IMR-90 (cell line): ENCODE data around the gene MRM2. TPM values are rescaled to one million over a fixed set of nuclear protein-coding genes. Genes with fewer than 3 reads are reported as not detected.
A peak's percentile ranks its signal among the peaks of the same experiment; 100 is the strongest.

ENCODE experiments used
- ATAC-seq: fragments of 200-7000 bp; cut with Tn5 transposase; 2 replicates; pipeline ENCODE4 v1.9.1; 2020; ENCODE audit warnings: low read depth, mild to moderate bottlenecking, moderate library complexity
- BruUV-seq: library from RNA; stranded (reverse); fragments of 400-500 nt; replicated peaks from 2 replicates; lab custom pipeline; 2021; lab: Mats Ljungman, UMichigan
- CTCF ChIA-PET: fragments of 300-600 bp; formaldehyde crosslinking; extraction: SDS; loops from one replicate; lab custom pipeline; 2021; ENCODE audit warnings: antibody characterized with exemption; lab: Yijun Ruan, JAX
- POLR2A ChIA-PET: fragments of 300-600 bp; sonication (Branson Sonifier 250); formaldehyde crosslinking; loops from one replicate; lab custom pipeline; 2022; ENCODE audit warnings: antibody characterized with exemption; ENCODE audit not compliant: unreplicated experiment; lab: Charles Lee
- DNase-seq: peaks from one replicate; pipeline ENCODE4 v3.0.0; 2013
- H2AFZ ChIP-seq: replicated peaks from 2 replicates; pipeline ENCODE3; 2013; ENCODE audit warnings: low read length, mild to moderate bottlenecking; ENCODE audit not compliant: poor library complexity
- H2AK5ac ChIP-seq: 2 replicates; pipeline ENCODE4 v1.6.1; 2013; ENCODE audit warnings: low read depth, low read length, inconsistent platforms
- H2AK9ac ChIP-seq: replicated peaks from 2 replicates; pipeline ENCODE3; 2013; ENCODE audit warnings: mild to moderate bottlenecking, low read depth, low read length, moderate library complexity; ENCODE audit not compliant: poor library complexity
- H2BK120ac ChIP-seq: 2 replicates; pipeline ENCODE4 v1.6.1; 2013; ENCODE audit warnings: low read depth, low read length, inconsistent platforms
- H2BK15ac ChIP-seq: 3 replicates; pipeline ENCODE4 v1.6.1; 2013; ENCODE audit warnings: low read depth, low read length, inconsistent platforms
- H2BK20ac ChIP-seq: 2 replicates; pipeline ENCODE4 v1.6.1; 2013; ENCODE audit warnings: low read depth, mild to moderate bottlenecking, inconsistent platforms, low read length, moderate library complexity
- H2BK5ac ChIP-seq: 2 replicates; pipeline ENCODE4 v1.6.1; 2013; ENCODE audit warnings: mild to moderate bottlenecking, low read depth, low read length, inconsistent platforms; ENCODE audit not compliant: poor library complexity, severe bottlenecking
- H3K14ac ChIP-seq: replicated peaks from 2 replicates; pipeline ENCODE4 v1.6.1; 2013; ENCODE audit warnings: low read depth, low read length, inconsistent platforms
- H3K18ac ChIP-seq: 2 replicates; pipeline ENCODE4 v1.6.1; 2013; ENCODE audit warnings: low read depth, low read length, control low read depth
- H3K23ac ChIP-seq: 2 replicates; pipeline ENCODE4 v1.6.1; 2013; ENCODE audit warnings: low read depth, low read length, inconsistent platforms
- H3K27ac ChIP-seq: 2 replicates; pipeline ENCODE4 v1.5.1; 2013; ENCODE audit warnings: mild to moderate bottlenecking, control low read depth, low read length; ENCODE audit not compliant: insufficient read depth
- H3K27me3 ChIP-seq: 2 replicates; pipeline ENCODE4 v1.6.1; 2013; ENCODE audit warnings: low read length; ENCODE audit not compliant: control insufficient read depth, insufficient read depth
- H3K36me3 ChIP-seq: 2 replicates; pipeline ENCODE4 v1.6.1; 2013; ENCODE audit warnings: low read length, mixed read lengths; ENCODE audit not compliant: control insufficient read depth, insufficient read depth
- H3K4ac ChIP-seq: 2 replicates; pipeline ENCODE4 v1.6.1; 2013; ENCODE audit warnings: low read depth, low read length, inconsistent platforms
- H3K4me1 ChIP-seq: 2 replicates; pipeline ENCODE4 v1.6.1; 2013; ENCODE audit warnings: low read length, mixed read lengths; ENCODE audit not compliant: control insufficient read depth, insufficient read depth
- H3K4me2 ChIP-seq: 2 replicates; pipeline ENCODE4 v1.6.1; 2013; ENCODE audit warnings: low read depth, mild to moderate bottlenecking, control low read depth, low read length, moderate library complexity
- H3K4me3 ChIP-seq: 2 replicates; pipeline ENCODE4 v1.5.1; 2013; ENCODE audit warnings: low read depth, mild to moderate bottlenecking, control low read depth, low read length, moderate library complexity; ENCODE audit not compliant: insufficient read depth
- H3K56ac ChIP-seq: 2 replicates; pipeline ENCODE4 v1.6.1; 2013; ENCODE audit warnings: low read length, inconsistent platforms; ENCODE audit not compliant: insufficient read depth; ENCODE audit errors: extremely low read depth
- H3K79me1 ChIP-seq, 2 experiments: 2 replicates each; pipeline ENCODE4 v1.6.1; 2013; ENCODE audit warnings: low read length in 2 of 2, inconsistent platforms in 1 of 2, low read depth in 1 of 2
- H3K9ac ChIP-seq: 2 replicates; pipeline ENCODE4 v1.6.1; 2013; ENCODE audit warnings: low read depth, low read length, control low read depth
- H3K9me1 ChIP-seq: 2 replicates; pipeline ENCODE4 v1.6.1; 2013; ENCODE audit warnings: low read length, inconsistent platforms; ENCODE audit not compliant: insufficient read depth
- H3K9me3 ChIP-seq: 2 replicates; pipeline ENCODE4 v1.6.1; 2013; ENCODE audit warnings: low read length; ENCODE audit not compliant: control insufficient read depth, insufficient read depth
- H4K20me1 ChIP-seq: 2 replicates; pipeline ENCODE4 v1.6.1; 2013; ENCODE audit warnings: low read length, inconsistent platforms; ENCODE audit not compliant: insufficient read depth
- H4K5ac ChIP-seq: 2 replicates; pipeline ENCODE4 v1.6.1; 2013; ENCODE audit warnings: mild to moderate bottlenecking, low read depth, low read length, control low read depth
- H4K8ac ChIP-seq, 2 experiments: 2 replicates each; pipeline ENCODE4 v1.6.1; 2013; ENCODE audit warnings: low read depth in 2 of 2, low read length in 2 of 2, control low read depth in 1 of 2, inconsistent platforms in 1 of 2
- H4K91ac ChIP-seq: 2 replicates; pipeline ENCODE4 v1.6.1; 2013; ENCODE audit warnings: low read depth, low read length, inconsistent platforms; ENCODE audit not compliant: insufficient read depth
- BHLHE40 ChIP-seq: fragments of 150-350 bp; IDR thresholded peaks from 2 replicates; pipeline ENCODE4 v1.6.1; 2016; ENCODE audit warnings: mild to moderate bottlenecking, low read depth, low read length
- CEBPB ChIP-seq: IDR thresholded peaks from 2 replicates; pipeline ENCODE4 v1.6.1; 2012; ENCODE audit warnings: low read depth, low read length, improper control_type of control experiment
- CHD1 ChIP-seq: IDR thresholded peaks from 2 replicates; pipeline ENCODE4 v1.6.1; 2012; ENCODE audit warnings: low read depth, low read length, improper control_type of control experiment
- FOS ChIP-seq: fragments of 150-350 bp; IDR thresholded peaks from 2 replicates; pipeline ENCODE4 v1.6.1; 2016; ENCODE audit warnings: low read depth, low read length
- MAFK ChIP-seq: IDR thresholded peaks from 2 replicates; pipeline ENCODE4 v1.6.1; 2012; ENCODE audit warnings: low read depth, low read length, improper control_type of control experiment
- MAZ ChIP-seq: IDR thresholded peaks from 2 replicates; pipeline ENCODE4 v1.6.1; 2012; ENCODE audit warnings: low read depth, mild to moderate bottlenecking, low read length, improper control_type of control experiment, moderate library complexity, borderline replicate concordance
- MXI1 ChIP-seq: IDR thresholded peaks from 2 replicates; pipeline ENCODE4 v1.6.1; 2012; ENCODE audit warnings: low read depth, mild to moderate bottlenecking, low read length, moderate library complexity, borderline replicate concordance
- NFE2L2 ChIP-seq: fragments of 150-350 bp; IDR thresholded peaks from 2 replicates; pipeline ENCODE4 v1.6.1; 2016; ENCODE audit warnings: low read depth, mild to moderate bottlenecking, low read length
- POLR2A ChIP-seq: IDR thresholded peaks from 2 replicates; pipeline ENCODE4 v1.6.1; 2012; ENCODE audit warnings: mild to moderate bottlenecking, low read depth, low read length
- RAD21 ChIP-seq: IDR thresholded peaks from 2 replicates; pipeline ENCODE4 v1.6.1; 2012; ENCODE audit warnings: low read length, improper control_type of control experiment
- RCOR1 ChIP-seq: IDR thresholded peaks from 2 replicates; pipeline ENCODE4 v1.6.1; 2012; ENCODE audit warnings: mild to moderate bottlenecking, low read length, improper control_type of control experiment; ENCODE audit not compliant: insufficient replicate concordance
- RFX5 ChIP-seq: IDR thresholded peaks from 2 replicates; pipeline ENCODE4 v1.8.0; 2012; ENCODE audit warnings: low read depth, mild to moderate bottlenecking, low read length, moderate library complexity
- SMC3 ChIP-seq: fragments of 150-350 bp; IDR thresholded peaks from 2 replicates; pipeline ENCODE4 v1.6.1; 2016; ENCODE audit warnings: low read depth, mild to moderate bottlenecking, antibody characterized with exemption, low read length, moderate library complexity
- WGBS, 2 experiments: methylation state at CpG; one replicate each; pipeline versions ENCODE4 v1.1.5 to v1.1.7; 2013; ENCODE audit warnings: missing lambda C conversion rate in 2 of 2; ENCODE audit not compliant: insufficient read length in 1 of 2; ENCODE audit errors: extremely low coverage in 2 of 2; 5-methylcytosine and 5-hydroxymethylcytosine counted together
- dilution Hi-C: fragments of 300-500 bp; cut with HindIII; formaldehyde crosslinking; loops from one replicate; pipeline ENCODE4 v1.14.3; 2018; ENCODE audit warnings: low sequenced_read_pairs; ENCODE audit not compliant: unreplicated experiment
- in situ Hi-C: fragments of 300-500 bp; cut with MboI; formaldehyde crosslinking; loops from 3 replicates; pipeline ENCODE4 v1.14.3; 2019; ENCODE audit warnings: low sequenced_read_pairs, inconsistent platforms, mixed read lengths
- intact Hi-C: fragments of 100-400 bp; cut with micrococcal nuclease; formaldehyde crosslinking; loops from 2 replicates; pipeline ENCODE4 v1.10.0; 2022
- polyA plus RNA-seq, 3 experiments: library from polyadenylated mRNA; depleted of rRNA; stranded (reverse); fragments of >200 nt; gene quantifications; 2 replicates each; pipeline ENCODE4 v1.2.3, GENCODE V29; 2012; ENCODE audit warnings: low replicate concordance in 1 of 3
- total RNA-seq: library from RNA; depleted of rRNA; stranded (reverse); fragments of >200 nt; gene quantifications from 2 replicates; pipeline ENCODE4 v1.2.3, GENCODE V29; 2012
- TF ChIP-seq, protein P1 (sequence below): conservative IDR thresholded peaks from 2 replicates; pipeline ENCODE4 v1.5.1; 2012; ENCODE audit warnings: mild to moderate bottlenecking, low read depth, low read length, improper control_type of control experiment
- TF ChIP-seq, protein P2 (sequence below): fragments of 150-350 bp; IDR thresholded peaks from 2 replicates; pipeline ENCODE4 v1.6.1; 2017; ENCODE audit warnings: mild to moderate bottlenecking, antibody characterized with exemption, low read length, low read depth

MRM2 gene
- total and polyA plus RNA-seq, 2 of the 4 experiments (the other 2 are of a cell fraction): 19.1 to 23.8 TPM

GRCh38 chr7:2205036-2205780 lies 36.8 kb downstream of the MRM2 start:
- BruUV-seq: no TSS peak
- no peak overlapping the region for H2BK5ac ChIP-seq
- peak; percentile 40 for ATAC-seq
- no peak for TF ChIP-seq MAZ
- no peak for TF ChIP-seq CEBPB
- TF ChIP-seq SMC3: no peak
- no peak for TF ChIP-seq NFE2L2
- no peak for TF ChIP-seq FOS
- no peak for TF ChIP-seq MAFK
- TF ChIP-seq RFX5: no peak
- no peak for TF ChIP-seq CHD1
- no peak for TF ChIP-seq BHLHE40
- TF ChIP-seq MXI1: no peak
- TF ChIP-seq, protein P1, sequence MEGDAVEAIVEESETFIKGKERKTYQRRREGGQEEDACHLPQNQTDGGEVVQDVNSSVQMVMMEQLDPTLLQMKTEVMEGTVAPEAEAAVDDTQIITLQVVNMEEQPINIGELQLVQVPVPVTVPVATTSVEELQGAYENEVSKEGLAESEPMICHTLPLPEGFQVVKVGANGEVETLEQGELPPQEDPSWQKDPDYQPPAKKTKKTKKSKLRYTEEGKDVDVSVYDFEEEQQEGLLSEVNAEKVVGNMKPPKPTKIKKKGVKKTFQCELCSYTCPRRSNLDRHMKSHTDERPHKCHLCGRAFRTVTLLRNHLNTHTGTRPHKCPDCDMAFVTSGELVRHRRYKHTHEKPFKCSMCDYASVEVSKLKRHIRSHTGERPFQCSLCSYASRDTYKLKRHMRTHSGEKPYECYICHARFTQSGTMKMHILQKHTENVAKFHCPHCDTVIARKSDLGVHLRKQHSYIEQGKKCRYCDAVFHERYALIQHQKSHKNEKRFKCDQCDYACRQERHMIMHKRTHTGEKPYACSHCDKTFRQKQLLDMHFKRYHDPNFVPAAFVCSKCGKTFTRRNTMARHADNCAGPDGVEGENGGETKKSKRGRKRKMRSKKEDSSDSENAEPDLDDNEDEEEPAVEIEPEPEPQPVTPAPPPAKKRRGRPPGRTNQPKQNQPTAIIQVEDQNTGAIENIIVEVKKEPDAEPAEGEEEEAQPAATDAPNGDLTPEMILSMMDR: no peak
- no peak for TF ChIP-seq RCOR1
- no peak for TF ChIP-seq POLR2A
- no peak for TF ChIP-seq RAD21
- TF ChIP-seq, protein P2, sequence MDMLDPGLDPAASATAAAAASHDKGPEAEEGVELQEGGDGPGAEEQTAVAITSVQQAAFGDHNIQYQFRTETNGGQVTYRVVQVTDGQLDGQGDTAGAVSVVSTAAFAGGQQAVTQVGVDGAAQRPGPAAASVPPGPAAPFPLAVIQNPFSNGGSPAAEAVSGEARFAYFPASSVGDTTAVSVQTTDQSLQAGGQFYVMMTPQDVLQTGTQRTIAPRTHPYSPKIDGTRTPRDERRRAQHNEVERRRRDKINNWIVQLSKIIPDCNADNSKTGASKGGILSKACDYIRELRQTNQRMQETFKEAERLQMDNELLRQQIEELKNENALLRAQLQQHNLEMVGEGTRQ: no peak

More at GRCh38 chr7:2205036-2205780, 36.8 kb downstream of the MRM2 start:
- no peaks in the 10 kb centered on the region for H3K9me3 ChIP-seq
- H4K20me1 ChIP-seq: peaks cover 11% of the 10 kb centered on the region
- H3K14ac ChIP-seq: peak overlapping the region; percentile 23; the same call in 1 of the 2 replicates
- no peak overlapping the region for H3K9ac ChIP-seq
- peak overlapping the region; percentile 14; the same call in 1 of the 3 replicates for H2BK15ac ChIP-seq
- H2BK20ac ChIP-seq: no peak overlapping the region
- H2AK5ac ChIP-seq: peak overlapping the region; percentile 45; the same call in 1 of the 2 replicates
- WGBS, 2 experiments: 76% methylated on average over 8 of the region's 16 CpGs; no CpG with 5 or more reads in 1 of the 2 experiments
- dilution Hi-C loops (no loop called here), intact Hi-C loops (loop anchor here (10.0 kb wide), 1 partner anchor 100 kb away; no protein-coding TSS in a partner anchor), in situ Hi-C loops (loop anchor here (10.0 kb wide), 1 partner anchor 630 kb away; the partner anchor contains the start of gene PSMG3)
- H4K91ac ChIP-seq: peak overlapping the region; percentile 20
- 0 out of 2 replicates have a peak overlapping the region, but pooled peaks have one; percentile 20 for H3K4me2 ChIP-seq
- ChIA-PET CTCF (interaction anchor here (1.1 kb wide), 1 partner anchor 10 kb away, joined by 3 read pairs; no protein-coding TSS in a partner anchor), POLR2A (no interaction called here)
- peaks cover 14% of the 10 kb centered on the region for H3K36me3 ChIP-seq
- no peak overlapping the region for H3K27ac ChIP-seq
- H4K5ac ChIP-seq: no peak overlapping the region
- peak overlapping the region; percentile 11; the same call in 1 of the 2 replicates for H2BK120ac ChIP-seq
- H3K4me3 ChIP-seq: no peak overlapping the region
- H2AK9ac ChIP-seq: no peak overlapping the region
- H3K79me1 ChIP-seq: peaks cover 0 to 26% of the 10 kb centered on the region in 2 experiments
- no peak overlapping the region for H3K23ac ChIP-seq
- no peak overlapping the region for H3K18ac ChIP-seq
- peak; percentile 11 for DNase-seq
- H4K8ac ChIP-seq: no peak overlapping the region
- H3K27me3 ChIP-seq: no peaks in the 10 kb centered on the region
- peaks cover 16% of the 10 kb centered on the region for H3K4me1 ChIP-seq
- peaks cover 14% of the 10 kb centered on the region for H3K9me1 ChIP-seq
- peak overlapping the region; percentile 33; the same call in 1 of the 2 replicates for H3K4ac ChIP-seq
- no peak overlapping the region for H3K56ac ChIP-seq
- H2AFZ ChIP-seq: no peak overlapping the region
